Measurements from ENCODE around the gene STAT3.

STAT3 gene

GRCh38 chr17:42276359-42276608 lies 112.0 kb downstream of the STAT3 start, which contains the start of gene STAT5B:
TSS of gene STAT5B (minus strand) at chr17:42276391. CDS start at chr17:42232127, 44,264 bp downstream.
- no peaks in the 10 kb centered on the region for H3K27me3 ChIP-seq (ENCODE audit: insufficient read depth, poor library complexity, severe bottlenecking)
- TF ChIP-seq, protein P1, sequence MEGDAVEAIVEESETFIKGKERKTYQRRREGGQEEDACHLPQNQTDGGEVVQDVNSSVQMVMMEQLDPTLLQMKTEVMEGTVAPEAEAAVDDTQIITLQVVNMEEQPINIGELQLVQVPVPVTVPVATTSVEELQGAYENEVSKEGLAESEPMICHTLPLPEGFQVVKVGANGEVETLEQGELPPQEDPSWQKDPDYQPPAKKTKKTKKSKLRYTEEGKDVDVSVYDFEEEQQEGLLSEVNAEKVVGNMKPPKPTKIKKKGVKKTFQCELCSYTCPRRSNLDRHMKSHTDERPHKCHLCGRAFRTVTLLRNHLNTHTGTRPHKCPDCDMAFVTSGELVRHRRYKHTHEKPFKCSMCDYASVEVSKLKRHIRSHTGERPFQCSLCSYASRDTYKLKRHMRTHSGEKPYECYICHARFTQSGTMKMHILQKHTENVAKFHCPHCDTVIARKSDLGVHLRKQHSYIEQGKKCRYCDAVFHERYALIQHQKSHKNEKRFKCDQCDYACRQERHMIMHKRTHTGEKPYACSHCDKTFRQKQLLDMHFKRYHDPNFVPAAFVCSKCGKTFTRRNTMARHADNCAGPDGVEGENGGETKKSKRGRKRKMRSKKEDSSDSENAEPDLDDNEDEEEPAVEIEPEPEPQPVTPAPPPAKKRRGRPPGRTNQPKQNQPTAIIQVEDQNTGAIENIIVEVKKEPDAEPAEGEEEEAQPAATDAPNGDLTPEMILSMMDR (IDR thresholded peaks at IDR 0.05; ENCODE audit: insufficient read depth, low read length): no peak
- TF ChIP-seq REST (IDR thresholded peaks at IDR 0.05; ENCODE audit: insufficient replicate concordance, low read depth) (peak; percentile 52), SPI1 (IDR thresholded peaks at IDR 0.05; ENCODE audit: borderline replicate concordance, low read depth) (no peak), GABPA (IDR thresholded peaks at IDR 0.05; ENCODE audit: low read depth) (no peak), POLR2AphosphoS5 (IDR thresholded peaks at IDR 0.05; ENCODE audit: low read depth) (0 out of 2 replicates have a peak, but pooled peaks have one; percentile 30)
- peak; percentile 41 to 60 for DNase-seq (ENCODE audit: low read depth in 1 of 2, low spot score in 1 of 2)
- H3K4me3 ChIP-seq (replicated peaks; ENCODE audit: insufficient read depth, low read length): peak within 1 kb of the TSS; percentile 93
- H3K27ac ChIP-seq (replicated peaks): peak within 1 kb of the TSS; percentile 61

GRCh38 chr17:42275527-42276358 lies 112.5 kb downstream of the STAT3 start:
- Histone ChIP-seq H3K4me3 (replicated peaks; ENCODE audit: insufficient read depth, low read length) (peak overlapping the region; percentile 93), H3K27ac (replicated peaks) (peak overlapping the region; percentile 55), H3K27me3 (ENCODE audit: insufficient read depth, poor library complexity, severe bottlenecking) (no peaks in the 10 kb centered on the region)
- DNase-seq (ENCODE audit: low read depth in 1 of 2, low spot score in 1 of 2): no peak
- TF ChIP-seq REST (IDR thresholded peaks at IDR 0.05; ENCODE audit: insufficient replicate concordance, low read depth): no peak
- no peak for TF ChIP-seq GABPA (IDR thresholded peaks at IDR 0.05; ENCODE audit: low read depth)
- no peak for TF ChIP-seq POLR2AphosphoS5 (IDR thresholded peaks at IDR 0.05; ENCODE audit: low read depth)
- TF ChIP-seq, protein P1 (IDR thresholded peaks at IDR 0.05; ENCODE audit: insufficient read depth, low read length): no peak
- no peak for TF ChIP-seq SPI1 (IDR thresholded peaks at IDR 0.05; ENCODE audit: borderline replicate concordance, low read depth)

DNA sequence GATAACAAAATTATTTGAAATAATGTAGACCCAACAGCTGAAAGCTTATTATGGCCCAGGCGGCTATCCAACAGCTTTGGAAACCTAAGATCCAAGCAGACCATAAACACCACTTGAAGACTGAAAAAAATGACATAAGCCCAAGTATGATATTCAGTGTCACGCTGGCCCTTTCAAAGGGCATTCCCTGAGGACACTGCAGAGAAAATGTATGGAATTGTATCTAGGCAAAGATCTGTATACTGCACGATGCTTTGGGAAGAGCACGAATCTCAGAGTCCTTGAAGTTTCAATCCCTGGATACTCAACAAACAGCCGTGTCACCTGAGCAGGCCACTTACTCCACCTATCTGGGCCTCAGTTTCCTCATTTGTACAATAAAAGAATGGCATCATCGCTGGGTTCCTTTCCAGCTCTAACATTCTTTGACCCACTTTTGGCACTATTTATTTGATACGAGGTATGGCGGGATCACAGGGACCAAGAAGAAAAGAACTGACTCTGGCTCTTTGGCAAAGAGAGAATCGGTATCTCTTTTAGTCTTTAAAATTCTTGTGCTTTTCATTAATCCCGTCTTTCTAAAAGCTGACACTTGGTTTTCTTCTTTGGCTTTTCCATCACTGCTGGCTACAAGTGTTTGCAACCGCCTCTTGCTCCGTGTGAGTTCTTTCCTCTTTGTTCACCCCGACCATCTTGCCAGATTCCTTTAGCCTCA lies 113.3 kb downstream of the STAT3 start:
- H3K27ac ChIP-seq (replicated peaks): peak overlapping the region; percentile 55; the same call in 1 of the 2 replicates
- H3K27me3 ChIP-seq (ENCODE audit: insufficient read depth, poor library complexity, severe bottlenecking): no peaks in the 10 kb centered on the region
- peak overlapping the region; percentile 93 for H3K4me3 ChIP-seq (replicated peaks; ENCODE audit: insufficient read depth, low read length)
- TF ChIP-seq REST (IDR thresholded peaks at IDR 0.05; ENCODE audit: insufficient replicate concordance, low read depth): no peak
- no peak for TF ChIP-seq GABPA (IDR thresholded peaks at IDR 0.05; ENCODE audit: low read depth)
- no peak for TF ChIP-seq SPI1 (IDR thresholded peaks at IDR 0.05; ENCODE audit: borderline replicate concordance, low read depth)
- no peak for TF ChIP-seq POLR2AphosphoS5 (IDR thresholded peaks at IDR 0.05; ENCODE audit: low read depth)
- TF ChIP-seq, protein P1 (IDR thresholded peaks at IDR 0.05; ENCODE audit: insufficient read depth, low read length): no peak
- DNase-seq (ENCODE audit: low read depth in 1 of 2, low spot score in 1 of 2): no peak
